CD14-positive monocyte (primary cell): ENCODE results near the gene RRAS. TPM values are rescaled to one million over a fixed set of nuclear protein-coding genes. Genes with fewer than 3 reads are reported as not detected.

Experiments
- DNase-seq, 3 donors: peaks; one replicate each; pipeline ENCODE4 v3.0.0-alpha.2; 2011 to 2022
- H2AFZ ChIP-seq: 2 replicates; pipeline ENCODE4 v1.6.0; 2012; ENCODE audit warnings: mild to moderate bottlenecking, low read depth, low read length, inconsistent platforms; ENCODE audit not compliant: insufficient read depth, poor library complexity, severe bottlenecking
- H3K27ac ChIP-seq, 2 donors: 1 replicate in 1 of 2; 2 replicates in 1 of 2; pipeline ENCODE4 v1.5.1; 2012 to 2013; ENCODE audit warnings: low read length in 2 of 2, control low read depth in 1 of 2, inconsistent platforms in 1 of 2, low read depth in 1 of 2, mild to moderate bottlenecking in 1 of 2
- H3K27me3 ChIP-seq, 2 donors: one replicate each; pipeline versions ENCODE4 v1.6.0 to v1.6.1; 2011 to 2013; ENCODE audit warnings: low read length in 2 of 2; ENCODE audit not compliant: control insufficient read depth in 2 of 2, insufficient read depth in 2 of 2
- H3K36me3 ChIP-seq, 2 donors: replicated peaks in 1 of 2; 1 replicate in 1 of 2; 2 replicates in 1 of 2; pipeline versions ENCODE4 v1.5.1 to v1.6.1; 2012 to 2013; ENCODE audit warnings: low read length in 2 of 2, control low read depth in 1 of 2, inconsistent platforms in 1 of 2, mild to moderate bottlenecking in 1 of 2; ENCODE audit not compliant: insufficient read depth in 2 of 2, control insufficient read depth in 1 of 2
- H3K4me1 ChIP-seq, 2 donors: 1 replicate in 1 of 2; 2 replicates in 1 of 2; pipeline versions ENCODE4 v1.5.1 to v1.6.1; 2012 to 2013; ENCODE audit warnings: low read length in 2 of 2, control low read depth in 1 of 2, inconsistent platforms in 1 of 2, mild to moderate bottlenecking in 1 of 2, moderate library complexity in 1 of 2; ENCODE audit not compliant: insufficient read depth in 2 of 2, control insufficient read depth in 1 of 2
- H3K4me2 ChIP-seq: replicated peaks from 2 replicates; pipeline ENCODE3; 2012; ENCODE audit warnings: low read length, moderate library complexity, mild to moderate bottlenecking; ENCODE audit not compliant: poor library complexity, severe bottlenecking; ENCODE audit errors: extremely low read depth
- H3K4me3 ChIP-seq, 3 experiments: fragments of 200-600 bp in 1 of 3; sonication (generic) in 1 of 3; replicated peaks in 1 of 3; 1 replicate in 2 of 3; 2 replicates in 1 of 3; pipeline ENCODE4 v1.5.1; 2011 to 2013; ENCODE audit warnings: low read length in 3 of 3, mild to moderate bottlenecking in 3 of 3, control low read depth in 2 of 3, low read depth in 2 of 3, inconsistent platforms in 1 of 3, moderate library complexity in 1 of 3
- H3K79me2 ChIP-seq: 2 replicates; pipeline ENCODE4 v1.6.0; 2012; ENCODE audit warnings: mild to moderate bottlenecking, control low read depth, inconsistent platforms, low read length, moderate library complexity; ENCODE audit not compliant: insufficient read depth
- H3K9ac ChIP-seq: 2 replicates; pipeline ENCODE4 v1.6.0; 2017; ENCODE audit warnings: low read length, mild to moderate bottlenecking; ENCODE audit not compliant: insufficient read depth, poor library complexity, severe bottlenecking
- H3K9me3 ChIP-seq, 2 donors: replicated peaks in 1 of 2; 1 replicate in 1 of 2; 2 replicates in 1 of 2; pipeline versions ENCODE4 v1.5.1 to v1.6.1; 2012 to 2013; ENCODE audit warnings: low read length in 2 of 2, control low read depth in 1 of 2; ENCODE audit not compliant: control insufficient read depth in 1 of 2, insufficient read depth in 1 of 2
- H4K20me1 ChIP-seq: 2 replicates; pipeline ENCODE4 v1.6.0; 2012; ENCODE audit warnings: mild to moderate bottlenecking, low read length, control low read depth, moderate library complexity; ENCODE audit not compliant: insufficient read depth
- H3K27ac Mint-ChIP-seq, 7 donors: one replicate each; pipeline ENCODE4 v1.8.0; 2020; ENCODE audit warnings: mild to moderate bottlenecking in 7 of 7, mixed read lengths in 7 of 7, moderate library complexity in 6 of 7, inconsistent platforms in 2 of 7
- H3K27me3 Mint-ChIP-seq, 3 donors: one replicate each; pipeline ENCODE4 v1.8.0; 2021 to 2022; ENCODE audit warnings: low read depth in 3 of 3, mild to moderate bottlenecking in 3 of 3, mixed read lengths in 3 of 3, moderate library complexity in 3 of 3, inconsistent platforms in 1 of 3
- H3K36me3 Mint-ChIP-seq, 2 donors: one replicate each; pipeline ENCODE4 v1.8.0; 2020; ENCODE audit warnings: mixed read lengths in 2 of 2, inconsistent platforms in 1 of 2, mild to moderate bottlenecking in 1 of 2
- H3K4me1 Mint-ChIP-seq: one replicate; pipeline ENCODE4 v1.8.0; 2020; ENCODE audit warnings: mild to moderate bottlenecking, mixed read lengths
- H3K4me3 Mint-ChIP-seq, 2 donors: one replicate each; pipeline ENCODE4 v1.8.0; 2020; ENCODE audit warnings: mild to moderate bottlenecking in 2 of 2, mixed read lengths in 2 of 2, moderate library complexity in 1 of 2
- H3K9me3 Mint-ChIP-seq, 7 donors: one replicate each; pipeline ENCODE4 v1.8.0; 2020 to 2022; ENCODE audit warnings: mixed read lengths in 7 of 7, mild to moderate bottlenecking in 6 of 7, moderate library complexity in 6 of 7, inconsistent platforms in 2 of 7
- CTCF ChIP-seq: fragments of 200-600 bp; IDR thresholded peaks from one replicate; pipeline ENCODE4 v1.8.0; 2022; ENCODE audit warnings: antibody characterized with exemption, mild to moderate bottlenecking
- WGBS: methylation state at CpG from one replicate; pipeline ENCODE4 v1.1.5; 2013; ENCODE audit warnings: missing lambda C conversion rate; ENCODE audit not compliant: insufficient coverage; 5-methylcytosine and 5-hydroxymethylcytosine counted together
- intact Hi-C, 2 donors: fragments of 100-400 bp; cut with micrococcal nuclease; formaldehyde crosslinking; loops; one replicate each; pipeline versions ENCODE4 v1.15.0 to v1.15.1; 2023
- polyA plus RNA-seq, 3 donors: library from polyadenylated mRNA; depleted of rRNA in 1 of 3; unstranded in 2 of 3; stranded (reverse) in 1 of 3; fragments of 300-500 nt in 2 of 3; fragments of >200 nt in 1 of 3; fragmentation: Illumina TruSeq in 2 of 3; gene quantifications; 1 replicate in 2 of 3; 2 replicates in 1 of 3; pipeline ENCODE4 v1.2.3, GENCODE V29; 2012 to 2021

Gene RRAS
- polyA plus RNA-seq, 3 donors = 74.9 to 91.7 (median 80.0) TPM

- WGBS = 97% methylated on average over 29 of the region's 29 CpGs
- no peak for DNase-seq
- Mint-ChIP-seq H3K4me1 (peaks cover 15% of the 10 kb centered on the region), H3K27me3 (peaks cover 0 to 3% (median 2%) of the 10 kb centered on the region in 3 donors), H3K36me3 (peaks cover 43 to 71% of the 10 kb centered on the region in 2 donors), H3K9me3 (no peaks in the 10 kb centered on the region), H3K4me3 (no peak overlapping the region), H3K27ac (no peak overlapping the region)
- H3K79me2 ChIP-seq = peaks cover 66% of the 10 kb centered on the region
- H3K4me3 ChIP-seq = no peak overlapping the region
- no peak overlapping the region for H3K27ac ChIP-seq
- no peaks in the 10 kb centered on the region for H3K27me3 ChIP-seq
- no peak overlapping the region for H3K4me2 ChIP-seq
- intact Hi-C loops = no loop called here
- TF ChIP-seq CTCF = no peak
- no peaks in the 10 kb centered on the region for H3K9me3 ChIP-seq
- peaks cover 67 to 75% of the 10 kb centered on the region in 2 donors for H3K36me3 ChIP-seq
- peaks cover 14 to 15% of the 10 kb centered on the region in 2 donors for H3K4me1 ChIP-seq
- H3K9ac ChIP-seq = no peak overlapping the region
- peaks cover 83% of the 10 kb centered on the region for H4K20me1 ChIP-seq
- H2AFZ ChIP-seq = no peak overlapping the region
Measured at GRCh38 chr19:49597703-49597974, 42.3 kb downstream of the RRAS start.

- peaks cover 0 to 5% (median 2%) of the 10 kb centered on the region in 3 donors for H3K27me3 Mint-ChIP-seq
- no peak for TF ChIP-seq CTCF
- H4K20me1 ChIP-seq = peaks cover 83% of the 10 kb centered on the region
- H3K4me2 ChIP-seq = no peak overlapping the region
- H3K27ac Mint-ChIP-seq = no peak overlapping the region
- no peak overlapping the region for H3K4me3 ChIP-seq
- peaks cover 43 to 66% of the 10 kb centered on the region in 2 donors for H3K36me3 Mint-ChIP-seq
- no peak overlapping the region for H2AFZ ChIP-seq
- H3K36me3 ChIP-seq = peaks cover 64 to 69% of the 10 kb centered on the region in 2 donors
- H3K9me3 ChIP-seq = no peaks in the 10 kb centered on the region
- H3K9ac ChIP-seq = no peak overlapping the region
- intact Hi-C loops = no loop called here
- no peak overlapping the region for H3K27ac ChIP-seq
- 97% methylated on average over 56 of the region's 65 CpGs for WGBS
- H3K27me3 ChIP-seq = no peaks in the 10 kb centered on the region
- no peak overlapping the region for H3K4me3 Mint-ChIP-seq
- H3K4me1 ChIP-seq = peaks cover 20% of the 10 kb centered on the region in 2 donors
- no peak for DNase-seq
- H3K79me2 ChIP-seq = peaks cover 66% of the 10 kb centered on the region
- H3K4me1 Mint-ChIP-seq = peaks cover 20% of the 10 kb centered on the region
- H3K9me3 Mint-ChIP-seq = no peaks in the 10 kb centered on the region
Measured at GRCh38 chr19:49596954-49597702, 42.8 kb downstream of the RRAS start.
